GM18909 (cell line): Measurements from ENCODE around the gene MFGE8.

Experiments used
- ATAC-seq: cut with Tn5 transposase; IDR thresholded peaks from one replicate; pipeline ENCODE4 v1.9.1; 2021; ENCODE audit warnings: mild to moderate bottlenecking; ENCODE audit not compliant: unreplicated experiment, poor library complexity

Gene MFGE8

GRCh38 chr15:88876573-88876972 is 36.6 kb downstream of the MFGE8 start:
- ATAC-seq, result no peak

- no peak for ATAC-seq
These were observed 38.5 kb downstream of the MFGE8 start for GRCh38 chr15:88874684-88875083.

- no peak for ATAC-seq
These were observed 38.9 kb downstream of the MFGE8 start for GRCh38 chr15:88874275-88874674.

GRCh38 chr15:88873786-88874185 is 39.4 kb downstream of the MFGE8 start:
- no peak for ATAC-seq

- no peak for ATAC-seq
These were observed 40.5 kb downstream of the MFGE8 start for GRCh38 chr15:88872706-88873105.

GRCh38 chr15:88872106-88872505 is 41.1 kb downstream of the MFGE8 start:
- no peak for ATAC-seq

- ATAC-seq, result no peak
These were observed 41.9 kb downstream of the MFGE8 start for GRCh38 chr15:88871313-88871712.

GRCh38 chr15:88866295-88866881 is 46.8 kb downstream of the MFGE8 start:
- ATAC-seq, result no peak

GRCh38 chr15:88865498-88866099 is 47.6 kb downstream of the MFGE8 start:
- ATAC-seq, result no peak

GRCh38 chr15:88864861-88865497 is 48.2 kb downstream of the MFGE8 start:
- no peak for ATAC-seq

GRCh38 chr15:88863412-88863811 is 49.8 kb downstream of the MFGE8 start:
- no peak for ATAC-seq

- ATAC-seq, result no peak
These were observed 53.0 kb downstream of the MFGE8 start for GRCh38 chr15:88860212-88860611.

GRCh38 chr15:88859550-88859949 is 53.6 kb downstream of the MFGE8 start:
- no peak for ATAC-seq

- no peak for ATAC-seq
These were observed 54.2 kb downstream of the MFGE8 start for GRCh38 chr15:88858934-88859333.

GRCh38 chr15:88852476-88852875 is 60.7 kb downstream of the MFGE8 start:
- no peak for ATAC-seq

GRCh38 chr15:88849376-88850072 is 63.7 kb downstream of the MFGE8 start:
- ATAC-seq, result no peak
